ENCODE measurements around the gene HABP4. TPM values are rescaled to one million over a fixed set of nuclear protein-coding genes. Genes with fewer than 3 reads are reported as not detected.
A peak's percentile ranks its signal among the peaks of the same experiment; 100 is the strongest.

HABP4 gene
- total RNA-seq (2021) (9.8 to 11.0 TPM (median 10.1 TPM) in 3 replicates), Bru-seq, nascent RNA (percentile 61 among the genes with signal in this experiment)
- long read RNA-seq, experiment 1, transcript HABP4-201 (8 exons, 2,615 nt) = major isoform, 94 of 106 reads
- long read RNA-seq, experiment 1, partial matches to known transcripts = 3 of 106 reads
- long read RNA-seq, experiment 1, other reads (novel, unspliced or antisense) = 9 of 106 reads
- long read RNA-seq, experiment 2, transcript HABP4-201 (8 exons, 2,615 nt) = major isoform, 12 of 29 reads
- long read RNA-seq, experiment 2, partial matches to known transcripts = 6 of 29 reads
- long read RNA-seq, experiment 2, other reads (novel, unspliced or antisense) = 9 of 29 reads
- long read RNA-seq, experiment 3, partial matches to known transcripts = 2 of 4 reads
- long read RNA-seq, experiment 3, other reads (novel, unspliced or antisense) = 1 of 4 reads

GRCh38 chr9:96449845-96450612 lies at the start of gene HABP4:
Gene HABP4 (plus strand): TSS chr9:96450169. CDS start chr9:96450280, 111 bp downstream.
- Mint-ChIP-seq H3K27ac (no peak within 1 kb of the TSS), H3K4me3 (peak within 1 kb of the TSS; percentile 85), H3K27me3 (ENCODE audit: low read depth) (peaks cover 39% of the 10 kb centered on the region), H3K4me1 (peaks cover 15% of the 10 kb centered on the region), H3K36me3 (no peaks in the 10 kb centered on the region), H3K9me3 (no peaks in the 10 kb centered on the region)
- TF ChIP-seq NFYB (CRISPR knock-in tag; conservative IDR thresholded peaks at IDR 0.05; ENCODE audit: low read depth) (peak; percentile 92), E2F5 (CRISPR knock-in tag; IDR thresholded peaks at IDR 0.05) (no peak; the same call in 1 of the 2 replicates), SMAD3 (CRISPR knock-in tag; IDR thresholded peaks at IDR 0.05; ENCODE audit: borderline replicate concordance) (no peak), ELF4 (CRISPR knock-in tag; IDR thresholded peaks at IDR 0.05; ENCODE audit: low read depth) (no peak), TP53 (CRISPR knock-in tag; IDR thresholded peaks at IDR 0.05) (peak; percentile 37; the same call in 1 of the 2 replicates), ZNF423 (CRISPR knock-in tag; IDR thresholded peaks at IDR 0.05) (no peak), SP1 (CRISPR knock-in tag; conservative IDR thresholded peaks at IDR 0.05) (peak; percentile 95), ZNF396 (CRISPR knock-in tag; IDR thresholded peaks at IDR 0.05; ENCODE audit: borderline replicate concordance) (no peak), NFATC4 (CRISPR knock-in tag; IDR thresholded peaks at IDR 0.05) (no peak), ZNF416 (CRISPR knock-in tag; IDR thresholded peaks at IDR 0.05) (no peak), FOXP4 (CRISPR knock-in tag; IDR thresholded peaks at IDR 0.05) (peak; percentile 61; the same call in 1 of the 2 replicates), ZNF232 (CRISPR knock-in tag; IDR thresholded peaks at IDR 0.05) (no peak), JUN (CRISPR knock-in tag; IDR thresholded peaks at IDR 0.05) (no peak), CREM (CRISPR knock-in tag; IDR thresholded peaks at IDR 0.05) (peak; percentile 70; the same call in 1 of the 2 replicates), ZBTB21 (CRISPR knock-in tag; IDR thresholded peaks at IDR 0.05; ENCODE audit: borderline replicate concordance) (0 out of 2 replicates have a peak, but pooled peaks have one; percentile 16), ZNF317 (CRISPR knock-in tag; IDR thresholded peaks at IDR 0.05; ENCODE audit: borderline replicate concordance, low read depth) (no peak), ZNF671 (CRISPR knock-in tag; IDR thresholded peaks at IDR 0.05) (no peak), USF2 (CRISPR knock-in tag; IDR thresholded peaks at IDR 0.05) (peak; percentile 77), MXD4 (CRISPR knock-in tag; IDR thresholded peaks at IDR 0.05; ENCODE audit: borderline replicate concordance) (no peak), ARID4B (CRISPR knock-in tag; IDR thresholded peaks at IDR 0.05; ENCODE audit: borderline replicate concordance) (no peak), NR3C1 (CRISPR knock-in tag; conservative IDR thresholded peaks at IDR 0.05; ENCODE audit: low read depth) (no peak)
- peak; percentile 93 for ATAC-seq
- POLR2A ChIA-PET = interaction anchor here (0.5 to 1.8 kb wide), 3 partner anchors 10 to 85 kb away, joined by 5 to 6 read pairs (median 6); no protein-coding TSS in a partner anchor
- CTCF ChIA-PET = interaction anchor here (0.8 to 3.1 kb wide), 12 partner anchors 8 to 217 kb away, joined by 3 to 24 read pairs (median 5); no protein-coding TSS in a partner anchor
- DNase-seq (ENCODE audit: low spot score) = peak; percentile 94
